Lower leg skin (tissue), 3 donors: ENCODE data around the gene GOLGA1.

Source experiments
- POLR2A ChIP-seq, 2 donors: fragments of 450-650 bp; IDR thresholded peaks; one replicate each; pipeline ENCODE4 v1.6.1; 2016 to 2017; ENCODE audit warnings: antibody characterized with exemption in 2 of 2, mild to moderate bottlenecking in 1 of 2, moderate library complexity in 1 of 2
- TF ChIP-seq, protein P1 (sequence below), 3 donors: fragments of 450-650 bp; IDR thresholded peaks; one replicate each; pipeline ENCODE4 v1.5.1; 2016; ENCODE audit warnings: antibody characterized with exemption in 3 of 3, mild to moderate bottlenecking in 3 of 3, moderate library complexity in 2 of 3

DNA sequence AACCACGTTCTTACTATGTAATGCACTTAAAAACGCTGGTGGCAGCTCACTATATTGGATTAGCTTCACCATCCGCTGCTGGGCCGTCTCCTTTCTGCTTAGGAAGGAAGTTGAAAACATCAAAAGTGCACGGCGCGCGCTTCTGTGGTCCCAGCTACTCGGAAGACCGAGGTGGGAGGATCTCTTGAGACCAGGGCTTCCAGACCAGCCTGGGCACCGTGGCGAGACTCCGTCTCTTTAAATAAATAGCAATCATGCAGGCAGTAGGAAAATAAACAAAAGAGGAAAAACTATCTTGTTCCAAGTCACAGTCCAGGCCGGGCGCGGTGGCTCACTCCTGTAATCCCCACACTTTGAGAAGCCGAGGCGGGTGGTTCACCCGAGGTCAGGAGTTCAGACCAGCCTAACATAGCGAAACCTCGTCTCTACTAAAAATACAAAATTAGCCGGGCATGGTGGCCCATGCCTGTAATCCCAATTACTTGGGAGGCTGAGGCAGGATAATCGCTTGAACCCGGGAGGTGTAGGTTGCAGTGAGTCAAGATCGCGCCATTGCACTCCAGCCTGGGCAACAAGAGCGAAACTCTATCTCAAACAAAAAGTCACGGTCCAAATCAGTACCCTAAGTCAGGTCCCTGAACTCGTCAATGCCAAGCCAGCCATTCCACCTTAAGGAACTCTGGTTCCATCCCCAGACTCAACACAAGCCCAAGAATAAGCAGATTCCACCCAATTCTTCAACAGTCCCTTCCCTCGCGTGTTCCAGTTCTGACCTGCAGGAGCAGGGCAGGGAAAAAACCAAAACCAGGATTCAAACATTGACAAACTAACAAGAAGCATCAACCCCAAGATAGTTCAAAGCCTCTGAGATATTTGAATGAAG, 1.0 kb upstream of the GOLGA1 start:
- TF ChIP-seq POLR2A (IDR thresholded peaks at IDR 0.05), result no peak
- TF ChIP-seq, protein P1, sequence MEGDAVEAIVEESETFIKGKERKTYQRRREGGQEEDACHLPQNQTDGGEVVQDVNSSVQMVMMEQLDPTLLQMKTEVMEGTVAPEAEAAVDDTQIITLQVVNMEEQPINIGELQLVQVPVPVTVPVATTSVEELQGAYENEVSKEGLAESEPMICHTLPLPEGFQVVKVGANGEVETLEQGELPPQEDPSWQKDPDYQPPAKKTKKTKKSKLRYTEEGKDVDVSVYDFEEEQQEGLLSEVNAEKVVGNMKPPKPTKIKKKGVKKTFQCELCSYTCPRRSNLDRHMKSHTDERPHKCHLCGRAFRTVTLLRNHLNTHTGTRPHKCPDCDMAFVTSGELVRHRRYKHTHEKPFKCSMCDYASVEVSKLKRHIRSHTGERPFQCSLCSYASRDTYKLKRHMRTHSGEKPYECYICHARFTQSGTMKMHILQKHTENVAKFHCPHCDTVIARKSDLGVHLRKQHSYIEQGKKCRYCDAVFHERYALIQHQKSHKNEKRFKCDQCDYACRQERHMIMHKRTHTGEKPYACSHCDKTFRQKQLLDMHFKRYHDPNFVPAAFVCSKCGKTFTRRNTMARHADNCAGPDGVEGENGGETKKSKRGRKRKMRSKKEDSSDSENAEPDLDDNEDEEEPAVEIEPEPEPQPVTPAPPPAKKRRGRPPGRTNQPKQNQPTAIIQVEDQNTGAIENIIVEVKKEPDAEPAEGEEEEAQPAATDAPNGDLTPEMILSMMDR (IDR thresholded peaks at IDR 0.05), result no peak
